Stimulated activated CD4-positive, alpha-beta T cell treated with anti-CD3 and anti-CD28 coated beads, Interleukin-12 subunit alpha, Interleukin-12 subunit beta, amount 100 ng/mL, for 4 hours (primary cell): Measurements from ENCODE around the gene TM7SF2.
"Not testable (repeated sequence)": the region's sequence is repeated elsewhere in the genome, so short reads cannot be mapped to it uniquely, and the experiment has no call there.

Experiments used
- DNase-seq: peaks from one replicate; pipeline ENCODE4 v3.0.0-alpha.2; 2020

TM7SF2 gene

DNA sequence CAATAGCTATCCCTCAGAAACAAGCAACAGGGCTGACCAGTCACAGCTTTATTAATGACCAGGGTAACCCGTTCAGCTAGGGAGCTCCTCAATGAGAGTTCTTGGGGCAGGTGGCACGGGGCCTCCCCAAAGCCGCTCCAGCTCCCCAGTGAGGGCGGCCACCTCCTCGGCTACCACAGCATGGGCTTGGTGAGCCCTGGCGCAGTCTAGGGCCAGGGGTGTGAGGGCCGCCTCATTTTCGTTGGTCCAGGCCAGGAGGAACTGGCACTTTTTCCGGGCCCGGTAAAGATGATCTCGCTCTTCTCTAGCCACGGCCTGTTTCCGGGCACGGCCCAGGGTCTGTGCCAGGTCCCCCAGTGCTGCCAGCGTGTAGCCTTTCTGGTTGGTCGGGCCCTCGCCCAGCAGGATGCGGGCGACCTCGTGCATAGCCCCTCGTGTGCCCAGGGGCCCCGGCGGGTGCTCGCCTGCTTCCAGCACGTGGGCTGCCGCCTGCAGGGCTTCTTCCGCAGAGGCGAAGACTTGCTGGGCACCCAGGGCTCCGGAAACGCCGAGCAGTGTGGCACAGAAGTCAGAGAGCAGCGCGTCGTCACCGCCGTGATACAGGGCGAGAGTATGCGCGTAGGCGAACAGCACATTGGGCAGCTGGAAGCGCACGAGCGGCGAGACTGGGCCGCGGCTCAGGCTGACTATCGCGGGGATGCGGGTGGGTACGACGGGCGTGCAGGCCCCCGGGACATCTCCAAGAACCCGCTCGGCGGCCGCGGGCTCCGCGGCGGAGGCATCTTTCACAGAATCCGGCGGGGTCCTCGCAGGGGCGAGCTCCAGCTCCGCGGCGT, 4.9 kb downstream of the TM7SF2 start:
- peak; percentile 61 for DNase-seq

DNA sequence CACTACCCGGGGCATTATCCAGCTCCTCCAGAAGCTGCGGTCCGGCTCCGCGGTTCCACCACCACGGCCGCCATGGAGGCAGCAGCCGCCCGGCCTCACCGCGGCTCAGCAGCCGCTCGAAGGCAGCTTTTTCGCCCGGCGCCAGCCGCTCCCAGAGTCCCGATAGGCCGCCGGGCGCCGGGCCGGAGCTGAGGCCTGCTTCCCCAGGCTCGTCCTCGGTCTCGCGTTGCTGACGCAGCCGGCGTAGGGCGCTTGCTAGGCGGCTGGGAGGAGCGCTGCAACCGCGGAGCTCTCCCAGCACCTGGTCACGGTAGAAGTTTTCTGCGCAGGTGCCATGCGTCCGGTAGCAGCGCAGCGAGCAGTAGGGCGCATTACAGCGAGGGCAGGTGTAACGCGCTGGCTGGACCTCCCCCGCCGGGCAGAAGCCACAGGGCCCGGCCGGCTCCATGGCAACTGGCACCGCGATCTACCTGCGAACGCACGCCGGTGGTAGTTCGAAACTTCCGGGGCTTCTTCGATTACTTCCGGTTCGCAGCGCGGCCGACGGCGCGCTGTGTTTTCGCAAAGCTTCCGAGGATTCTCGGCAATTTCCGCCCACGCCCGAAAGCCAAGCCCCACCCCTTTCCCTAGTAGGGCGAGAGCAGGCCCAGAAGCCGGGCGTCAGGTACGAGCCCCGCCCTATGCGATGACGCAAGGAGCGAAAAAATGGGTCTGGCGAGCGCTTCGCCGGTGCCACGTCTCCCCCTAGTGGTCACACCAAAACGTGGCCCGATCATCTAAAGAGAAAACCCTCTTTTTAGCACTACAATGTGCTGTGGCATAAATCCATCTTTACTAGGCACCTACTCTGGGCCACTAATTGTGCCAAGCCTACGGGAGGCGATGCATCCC, 5.8 kb downstream of the TM7SF2 start, which contains the start of gene ZNHIT2:
TSS of gene ZNHIT2 (minus strand) at position 496 of the 891 bp plus-strand sequence. CDS start at position 448, 48 bp downstream.
- peak; percentile 100 for DNase-seq

DNA sequence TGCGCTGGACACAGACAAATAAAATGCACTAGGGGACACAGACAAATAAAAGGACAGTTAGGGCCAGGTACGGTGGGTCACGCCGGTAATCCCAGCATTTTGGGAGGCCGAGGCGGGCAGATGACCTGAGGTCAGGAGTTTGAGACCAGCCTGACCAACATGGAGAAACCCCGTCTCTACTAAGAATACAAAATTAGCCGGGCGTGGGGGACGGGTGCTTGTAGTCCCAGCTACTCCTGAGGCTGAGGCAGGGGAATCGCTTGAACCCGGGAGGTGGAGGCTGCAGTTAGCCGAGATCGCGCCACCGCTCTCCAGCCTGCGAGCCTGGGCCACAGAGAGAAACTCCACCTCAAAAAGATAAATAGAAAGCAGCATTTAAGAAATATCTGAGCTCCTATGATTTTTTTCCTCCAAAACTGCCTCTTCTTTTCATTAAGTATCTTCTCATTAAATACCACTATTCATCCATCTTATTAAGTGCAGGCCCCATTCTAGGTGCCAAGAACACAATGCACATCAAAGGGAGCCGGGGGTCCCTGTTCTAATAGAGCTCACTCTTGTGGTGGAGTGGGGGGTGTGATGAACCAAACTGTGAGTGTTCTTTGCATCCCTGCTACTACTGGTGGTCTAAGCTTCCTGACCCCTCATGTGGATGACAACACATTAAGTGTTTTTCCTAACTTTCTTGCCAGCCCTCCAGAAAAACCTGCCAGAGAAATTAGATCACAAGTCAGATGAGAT, 6.6 kb downstream of the TM7SF2 start:
- DNase-seq, result no peak

DNA sequence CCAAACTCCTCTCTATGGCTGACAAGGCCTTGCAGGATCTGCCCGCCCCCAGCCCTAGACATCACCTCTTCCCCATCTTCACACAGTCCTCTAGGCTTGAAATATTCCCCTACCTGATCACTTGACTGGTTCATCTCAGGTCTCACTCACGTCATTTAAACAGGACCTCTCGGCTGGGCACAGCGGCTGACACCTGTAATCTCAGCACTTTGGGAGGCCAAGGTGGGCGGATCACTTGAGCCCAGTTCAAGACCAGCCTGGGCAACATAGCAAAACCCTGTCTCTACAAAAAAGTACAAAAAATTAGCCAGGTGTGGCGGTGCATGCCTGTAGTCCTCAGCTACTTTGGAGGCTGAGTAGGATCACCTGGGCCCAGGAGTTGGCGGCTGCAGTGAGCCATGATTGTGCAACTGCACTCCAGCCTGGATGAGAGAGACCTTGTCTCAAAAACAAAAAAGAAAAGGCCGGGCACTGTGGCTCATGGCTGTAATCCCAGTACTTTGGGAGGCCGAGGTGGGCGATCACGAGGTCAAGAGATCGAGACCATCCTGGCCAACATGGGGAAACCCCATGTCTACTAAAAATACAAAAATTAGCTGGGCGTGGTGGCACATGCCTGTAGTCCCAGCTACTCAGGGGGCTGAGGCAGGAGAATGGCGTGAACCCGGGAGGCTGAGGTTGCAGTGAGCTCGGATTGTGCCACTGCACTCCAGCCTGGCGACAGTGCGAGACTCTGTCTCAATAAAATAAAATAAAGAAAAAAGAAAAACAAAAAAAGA, 7.4 kb downstream of the TM7SF2 start:
- not testable (repeated sequence) for DNase-seq

DNA sequence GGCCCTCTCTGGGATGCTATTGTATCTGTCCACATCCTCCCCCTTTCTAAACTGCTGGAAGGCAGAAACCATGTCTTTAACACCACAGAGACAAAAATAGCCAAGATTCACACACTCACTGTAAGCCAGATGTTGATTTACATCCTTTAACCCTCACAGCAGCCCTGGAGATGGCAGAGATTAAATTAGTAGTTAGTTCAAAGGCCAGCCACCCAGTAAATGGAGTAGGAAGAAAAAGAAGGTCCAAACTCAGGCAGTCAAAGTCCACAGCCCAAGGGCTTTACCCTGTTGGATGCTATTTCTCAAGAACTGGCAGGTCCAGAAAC, 8.0 kb downstream of the TM7SF2 start:
- no peak for DNase-seq

DNA sequence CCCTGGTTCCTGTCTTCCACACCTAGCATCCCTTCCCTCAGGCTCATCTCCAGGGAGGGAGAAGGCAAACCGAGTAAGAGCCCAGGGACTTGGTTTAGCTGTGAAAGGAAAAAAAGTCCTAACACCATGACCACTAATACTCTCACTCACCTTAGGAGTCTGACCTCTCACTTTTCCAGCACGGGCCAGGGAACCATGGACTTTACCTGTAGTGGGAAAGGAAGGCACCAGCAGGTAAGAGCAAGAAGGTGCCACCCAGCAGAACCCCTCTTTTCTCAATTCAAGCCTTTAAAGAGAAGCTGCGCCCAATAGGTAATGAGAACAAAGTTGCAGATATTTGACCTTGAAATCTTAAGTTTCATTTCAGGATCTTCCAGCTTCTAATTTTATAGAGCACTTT, 9.2 kb downstream of the TM7SF2 start:
- DNase-seq, result no peak

DNA sequence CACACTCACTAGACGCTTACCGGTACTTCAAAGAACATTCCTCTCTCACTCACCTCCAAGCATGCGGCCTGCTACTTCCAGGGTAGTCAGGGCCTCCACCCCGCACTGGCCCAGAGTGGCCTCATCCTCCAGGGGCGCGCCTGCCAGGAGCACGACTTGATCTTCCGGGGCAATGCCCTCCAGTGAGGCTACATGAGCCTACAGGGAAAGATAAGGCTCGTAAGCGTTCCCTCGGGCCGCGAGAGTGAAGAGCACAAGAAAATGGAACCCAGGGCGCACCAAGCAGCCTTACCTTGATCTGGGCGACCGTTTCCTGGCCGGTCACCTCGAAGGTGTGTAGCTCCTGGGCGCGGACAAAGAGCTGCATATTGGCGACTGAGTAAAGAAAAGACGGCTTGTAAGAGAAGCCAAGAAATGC, 9.8 kb downstream of the TM7SF2 start:
- DNase-seq, result no peak

DNA sequence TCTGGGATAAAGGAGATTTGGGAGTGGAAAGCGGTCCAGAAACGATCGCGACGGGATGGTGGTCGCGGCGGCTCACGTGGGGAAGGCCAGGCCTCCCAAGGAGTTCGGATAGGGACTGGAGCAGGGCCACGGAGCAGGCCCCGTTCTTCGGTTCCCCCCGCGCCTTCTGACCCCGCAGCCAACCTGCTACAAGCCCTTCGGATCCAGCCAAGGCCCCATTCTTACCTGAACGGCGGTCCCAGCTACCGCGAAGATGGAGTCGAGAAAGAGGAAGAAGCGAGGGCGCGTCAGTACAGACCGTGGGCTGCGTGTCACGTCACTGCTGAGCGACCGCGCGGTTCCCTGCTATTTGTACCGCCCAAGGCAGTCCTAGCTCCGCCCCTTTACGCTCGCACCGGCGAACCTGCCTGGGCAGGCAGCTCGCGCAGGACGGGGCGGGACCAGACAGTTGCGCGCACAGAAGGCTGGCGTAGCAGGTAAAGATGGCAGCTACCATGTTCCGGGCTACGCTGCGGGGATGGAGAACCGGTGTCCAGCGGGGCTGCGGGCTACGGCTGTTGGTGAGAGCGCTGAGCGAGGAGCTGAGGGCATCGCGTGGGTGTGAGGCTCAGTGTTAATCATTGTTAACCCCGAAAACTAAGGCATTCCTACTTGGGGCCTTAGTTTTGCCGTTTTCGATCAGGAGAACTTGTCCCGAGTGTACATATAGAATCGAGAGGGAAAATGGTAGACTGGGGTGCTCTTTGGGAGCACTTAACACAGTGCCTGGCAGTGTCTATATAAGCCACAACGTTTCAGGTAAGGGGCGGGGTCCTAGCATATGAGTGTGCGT, 10.4 kb downstream of the TM7SF2 start, which contains the start of the genes FAU and MRPL49:
TSS of gene FAU (minus strand) at position 270 of the 832 bp plus-strand sequence. CDS start 321 bp downstream, outside the sequence.
TSS of gene MRPL49 (plus strand) at position 457 of the 832 bp plus-strand sequence. CDS start at position 483, 26 bp downstream.
- DNase-seq, result peak; percentile 98

DNA sequence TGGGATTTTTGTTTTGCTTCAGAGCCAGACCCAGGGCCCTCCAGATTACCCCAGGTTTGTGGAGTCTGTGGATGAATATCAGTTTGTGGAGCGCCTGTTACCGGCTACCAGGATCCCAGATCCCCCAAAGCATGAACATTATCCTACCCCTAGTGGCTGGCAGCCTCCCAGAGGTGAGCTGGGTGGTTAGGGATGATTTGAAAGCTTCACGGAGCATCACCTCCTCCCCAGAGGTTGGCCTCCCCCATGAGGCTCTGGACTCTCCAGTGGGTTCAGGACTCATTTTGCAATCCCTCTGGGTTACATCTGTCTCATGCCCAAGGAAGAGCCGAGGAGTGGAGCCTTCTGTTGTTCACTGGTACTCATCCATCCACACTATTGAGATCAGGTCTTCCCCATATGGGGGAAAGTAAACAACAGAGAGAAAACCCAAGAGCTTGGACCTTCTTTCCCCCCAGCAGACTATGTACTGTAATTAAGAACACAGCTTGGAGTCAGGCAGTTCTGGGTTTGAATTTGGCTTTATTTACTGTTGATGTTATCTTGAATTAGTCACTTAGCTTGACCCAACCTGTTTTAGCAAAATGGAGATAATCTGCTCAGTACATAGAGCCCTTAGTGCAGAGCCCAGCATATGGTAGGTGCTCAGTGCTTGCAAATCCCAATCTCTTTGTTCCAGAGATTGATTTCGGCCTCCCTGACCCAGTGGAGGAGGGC, 13.0 kb downstream of the TM7SF2 start:
- DNase-seq, result no peak

DNA sequence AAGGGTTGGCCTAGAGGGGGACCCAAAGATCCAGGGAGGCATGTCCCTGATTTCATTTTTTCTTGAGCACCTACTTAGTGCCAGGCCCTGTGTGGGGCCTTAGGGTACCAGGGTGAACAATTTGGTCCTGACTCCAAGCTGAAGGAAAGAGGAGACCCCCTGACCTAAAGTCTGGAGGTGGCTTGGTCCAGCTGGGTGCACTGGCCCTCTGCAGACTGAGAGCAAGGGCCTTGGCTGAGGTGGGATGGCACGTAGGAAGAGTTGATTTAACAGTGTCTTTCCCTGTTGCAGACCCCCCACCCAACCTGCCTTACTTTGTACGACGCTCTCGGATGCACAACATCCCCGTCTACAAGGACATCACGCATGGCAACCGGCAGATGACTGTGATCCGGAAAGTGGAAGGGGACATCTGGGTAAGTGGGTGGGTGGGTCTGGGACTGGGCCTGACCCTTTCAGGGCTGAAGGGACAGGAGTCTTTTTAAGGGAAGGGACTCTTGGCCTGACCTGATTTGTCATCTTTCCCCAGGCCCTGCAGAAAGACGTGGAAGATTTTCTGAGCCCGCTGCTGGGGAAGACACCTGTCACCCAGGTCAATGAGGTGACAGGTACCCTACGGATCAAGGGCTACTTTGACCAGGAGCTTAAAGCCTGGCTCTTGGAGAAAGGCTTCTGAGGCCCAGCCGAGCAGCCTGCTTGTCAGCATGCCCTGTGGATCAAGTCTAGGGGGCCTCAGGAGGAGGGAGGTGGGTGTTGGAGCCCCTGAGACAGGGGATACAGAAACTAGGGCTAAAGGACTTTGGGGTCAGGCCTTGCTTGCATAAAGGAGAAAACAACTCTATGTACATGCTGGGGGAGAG, 13.8 kb downstream of the TM7SF2 start:
- no peak for DNase-seq

DNA sequence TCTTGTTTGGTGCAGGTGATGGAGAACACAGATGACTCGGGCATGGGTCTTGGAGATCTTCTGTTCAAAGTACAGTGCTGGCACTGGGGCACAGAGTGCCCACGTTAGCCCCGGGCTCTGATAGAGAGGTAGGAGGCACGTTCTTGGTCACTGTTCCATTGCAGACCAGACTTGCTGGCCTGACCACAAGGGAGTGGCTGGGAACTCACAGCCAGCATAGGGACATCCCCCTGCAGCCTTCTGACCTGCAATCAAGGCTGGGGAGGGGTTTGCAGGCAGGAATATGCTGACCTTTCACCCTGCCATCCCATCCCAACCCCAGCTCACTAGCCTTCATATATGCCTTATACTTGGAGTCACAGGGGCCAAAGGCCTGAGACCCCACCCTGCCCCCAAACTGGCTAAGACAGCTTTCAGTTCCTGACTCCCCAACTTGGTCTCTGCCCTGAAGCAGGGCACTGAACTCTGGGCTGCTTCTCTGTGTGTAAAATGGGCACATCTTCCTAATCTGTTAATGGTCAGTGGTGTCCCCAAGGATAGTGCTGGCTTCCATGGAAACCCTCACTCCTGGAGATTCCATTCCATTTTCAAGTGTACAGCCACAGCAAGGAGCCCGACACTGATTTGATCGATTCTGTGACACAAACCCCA, 15.1 kb downstream of the TM7SF2 start:
- no peak for DNase-seq

DNA sequence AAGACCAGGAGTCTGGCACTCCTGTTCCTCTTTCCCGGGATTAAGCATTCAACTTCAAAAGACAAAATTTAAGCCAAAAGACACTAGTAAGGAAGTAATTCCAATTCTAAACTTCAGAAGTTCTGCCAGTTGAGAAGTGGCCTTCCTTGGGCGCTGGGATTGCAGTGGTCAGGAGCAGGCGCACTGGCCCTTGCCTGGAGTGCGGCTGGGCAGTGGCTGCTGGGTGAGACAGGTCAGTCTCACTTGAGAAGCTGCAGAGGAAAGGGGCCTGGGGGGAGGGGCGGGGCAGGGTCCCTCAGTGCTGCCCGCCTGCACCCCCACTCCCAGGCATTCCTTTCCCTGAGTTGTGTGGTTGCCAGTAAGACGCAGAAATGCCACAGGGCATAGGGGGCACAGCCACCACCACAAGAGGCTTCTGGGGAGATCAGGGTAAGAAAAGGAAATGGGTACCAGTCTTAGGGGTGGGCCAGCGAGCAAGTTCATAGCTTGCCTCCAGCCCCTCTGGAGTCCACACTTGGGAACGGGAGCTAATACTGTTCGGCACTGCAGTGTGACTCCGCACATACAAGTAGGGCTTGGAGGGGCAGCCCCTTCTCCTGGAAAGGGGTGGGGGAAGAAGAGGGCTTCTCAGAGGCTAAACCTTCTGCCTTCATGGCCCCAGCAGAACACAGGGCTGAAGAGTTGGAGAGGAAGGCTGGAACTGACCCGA, 16.0 kb downstream of the TM7SF2 start:
- DNase-seq, result no peak

DNA sequence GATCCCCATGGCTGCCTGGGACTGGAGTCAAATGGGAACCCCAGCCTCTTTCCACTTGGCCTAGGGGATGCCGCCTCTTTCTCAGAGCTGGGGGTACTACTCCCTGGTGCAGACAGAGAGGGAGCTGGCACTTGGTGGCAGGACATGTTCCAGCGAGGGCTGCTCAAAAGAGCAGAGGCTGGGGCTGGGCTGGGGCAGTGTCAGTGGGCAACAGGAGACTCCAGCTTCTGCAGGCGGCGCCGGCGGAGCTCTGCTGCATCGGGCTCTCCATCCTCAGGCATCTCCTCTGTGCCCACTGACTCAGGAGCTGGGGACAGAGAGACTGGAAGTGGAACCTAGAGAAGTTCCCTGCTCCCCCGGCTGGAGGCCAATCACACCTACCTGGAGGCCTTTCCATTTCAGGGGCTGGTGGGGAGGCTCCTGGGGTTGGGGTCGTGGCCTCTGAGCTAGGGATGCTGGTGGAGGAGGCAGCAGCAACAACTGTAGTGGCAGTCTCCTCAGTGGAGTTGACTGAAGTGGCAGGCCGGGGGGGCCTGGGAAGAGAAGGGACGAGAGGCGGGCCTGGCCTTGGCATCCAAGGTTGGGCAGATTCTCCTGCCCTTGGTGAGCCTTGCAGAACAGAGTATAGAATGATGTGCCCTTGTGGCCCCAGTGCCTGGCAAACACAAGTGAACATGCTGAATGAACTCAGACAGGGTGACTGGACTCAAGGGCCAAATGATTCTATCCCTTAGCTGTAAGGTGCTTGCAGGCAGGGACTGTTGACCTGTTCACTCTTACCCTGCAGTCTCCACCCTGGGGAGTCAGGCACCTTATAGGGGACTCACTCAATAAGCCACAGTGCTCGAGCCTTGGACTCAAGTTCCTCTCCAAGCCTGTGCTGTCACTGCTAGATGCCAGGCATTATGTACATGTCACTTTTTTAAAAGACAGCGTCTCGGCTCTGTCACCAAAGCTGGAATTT, 16.8 kb downstream of the TM7SF2 start:
- DNase-seq, result no peak

DNA sequence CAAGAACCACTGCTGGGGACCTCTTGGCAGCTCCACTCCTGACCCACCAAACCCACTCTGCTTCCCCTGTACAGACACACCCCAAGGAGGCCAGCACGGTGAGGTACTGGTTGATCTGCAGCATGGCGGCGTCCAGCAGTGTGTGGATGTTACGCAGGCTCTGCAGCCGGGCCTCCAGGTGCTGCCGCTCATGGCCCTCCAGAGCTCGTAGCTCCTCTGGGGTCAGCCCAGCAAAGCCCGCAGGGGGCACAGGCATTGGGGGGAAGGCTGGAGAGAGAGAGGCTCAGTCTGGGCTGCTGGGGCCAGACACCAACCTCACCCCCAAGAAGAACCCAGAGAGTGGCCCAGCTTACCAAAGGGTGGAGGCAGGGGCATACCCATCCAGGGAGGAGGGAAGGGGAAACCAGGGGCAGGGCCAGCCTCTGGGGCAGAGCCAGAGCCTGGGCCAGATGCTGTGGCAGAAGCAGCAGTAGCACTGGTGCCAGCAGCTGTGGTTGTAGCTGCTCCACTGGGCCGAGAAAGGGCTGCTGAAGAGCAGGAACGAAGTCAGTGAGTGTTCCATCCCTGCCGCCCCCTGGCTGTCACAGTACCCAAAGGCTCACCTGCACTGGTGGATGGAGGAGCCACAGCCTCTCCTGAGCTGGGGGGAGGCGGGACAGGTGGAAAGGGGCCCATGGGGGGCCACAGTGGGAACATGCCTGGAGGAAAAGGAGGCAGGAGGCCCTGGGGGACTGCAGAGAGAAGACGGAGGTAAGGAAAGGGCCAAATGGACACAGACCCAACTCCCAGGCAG, 18.2 kb downstream of the TM7SF2 start:
- DNase-seq, result no peak

DNA sequence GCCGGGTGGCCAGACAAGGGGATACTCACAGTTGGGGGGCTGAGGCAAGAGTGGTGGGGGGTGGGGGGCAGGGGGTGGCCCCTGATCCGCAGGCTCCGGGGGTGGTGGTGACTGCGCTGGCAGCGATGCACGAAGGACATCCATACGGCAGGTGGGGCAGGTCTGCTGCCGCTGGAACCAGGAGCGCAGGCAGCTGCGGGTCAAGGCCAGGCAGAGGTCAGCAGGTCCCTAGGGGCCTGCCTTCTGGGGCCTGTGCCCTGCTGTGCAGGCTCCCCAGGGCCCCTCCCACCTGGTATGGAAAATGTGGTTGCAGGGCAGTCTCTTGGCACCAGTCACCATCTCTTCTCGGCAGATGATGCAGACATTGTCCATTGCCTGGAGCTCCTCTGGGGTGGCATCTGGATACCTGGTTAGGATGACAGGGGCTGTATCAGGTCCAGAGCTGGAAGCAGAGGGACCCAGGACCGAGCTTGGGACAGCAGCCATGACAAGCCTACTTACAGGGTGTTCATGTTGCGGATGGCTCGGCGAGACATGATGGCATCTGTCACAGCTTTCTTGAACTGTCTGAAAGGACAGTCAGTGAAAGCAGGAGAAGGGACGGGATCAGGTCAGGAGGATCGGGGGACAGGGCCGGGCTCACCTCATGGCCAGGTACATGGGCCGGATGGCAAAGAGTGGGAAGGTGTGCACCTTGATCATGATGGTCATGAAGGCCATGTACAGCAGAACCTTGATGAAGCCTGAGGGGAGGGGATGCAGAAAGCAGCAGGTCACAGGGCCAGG, 19.2 kb downstream of the TM7SF2 start:
- no peak for DNase-seq
